ENCODE results near the gene MPHOSPH9.
A peak's percentile ranks its signal among the peaks of the same experiment; 100 is the strongest.
"Not testable (repeated sequence)": the region's sequence is repeated elsewhere in the genome, so short reads cannot be mapped to it uniquely, and the experiment has no call there.

The MPHOSPH9 gene

GRCh38 chr12:123207815-123208214 is 25.1 kb downstream of the MPHOSPH9 start:
- DNase-seq, result not testable (repeated sequence)

- DNase-seq, result not testable (repeated sequence)
These were observed 26.1 kb downstream of the MPHOSPH9 start for GRCh38 chr12:123206794-123207193.

DNA sequence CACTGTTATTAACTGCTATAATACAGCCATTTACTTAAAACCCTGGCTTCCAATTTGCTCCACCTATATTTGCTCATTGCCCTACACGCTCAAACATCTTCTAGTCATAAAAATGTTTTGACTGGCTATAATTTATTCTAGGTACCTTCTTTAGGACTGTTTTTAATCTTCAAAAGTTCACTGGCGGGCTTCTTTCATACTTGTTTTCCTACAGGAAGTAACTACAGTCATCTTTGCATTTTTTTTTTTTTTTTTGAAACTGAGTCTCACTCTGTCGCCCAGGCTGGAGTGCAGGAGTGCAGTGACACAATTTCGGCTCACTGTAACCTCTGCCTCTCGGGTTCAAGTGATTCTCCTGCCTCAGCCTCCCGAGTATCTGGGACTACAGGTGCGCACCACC is 32.5 kb downstream of the MPHOSPH9 start:
- DNase-seq, result no peak

DNA sequence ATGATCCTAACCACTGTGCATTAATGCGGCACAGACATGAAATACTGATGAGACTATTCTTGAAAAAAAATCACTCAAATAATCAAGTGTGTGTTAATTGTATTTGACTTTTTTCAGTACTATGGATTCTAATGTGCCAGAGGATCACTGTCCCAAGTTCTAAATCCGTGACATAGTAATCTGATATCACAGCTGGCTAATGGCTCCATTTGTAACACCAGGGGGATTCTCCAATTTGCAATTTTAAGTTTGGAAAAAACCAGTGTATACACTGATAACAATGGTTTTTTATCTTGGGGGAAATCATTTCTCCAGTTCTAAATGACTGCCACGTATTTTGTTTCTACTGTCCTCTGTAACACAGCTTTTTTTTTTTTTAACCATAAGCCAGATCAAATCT is 33.0 kb downstream of the MPHOSPH9 start:
- DNase-seq, result no peak

GRCh38 chr12:123187637-123188036 is 45.3 kb downstream of the MPHOSPH9 start:
- DNase-seq, result no peak

DNA sequence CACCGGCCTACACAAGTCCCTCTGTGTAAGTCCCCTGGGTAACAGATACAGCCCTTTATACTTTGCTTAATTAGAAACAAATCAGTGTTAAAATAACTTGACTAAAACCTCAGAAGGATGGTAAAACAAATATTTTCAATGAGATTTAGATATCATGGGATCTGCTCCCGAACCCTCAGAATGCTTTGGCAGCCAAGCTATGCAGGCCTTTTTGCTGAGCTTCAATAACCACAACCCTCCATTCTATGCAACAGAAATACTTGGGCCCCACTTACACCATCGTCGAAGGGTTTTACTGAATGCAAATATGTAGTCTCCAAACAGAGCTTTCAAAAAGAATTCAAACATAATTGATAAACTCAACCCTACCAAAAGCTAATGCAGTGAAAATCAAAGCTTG is 52.8 kb downstream of the MPHOSPH9 start:
- no peak for DNase-seq

- DNase-seq, result no peak
These were observed 61.0 kb downstream of the MPHOSPH9 start for GRCh38 chr12:123171967-123172366.

DNA sequence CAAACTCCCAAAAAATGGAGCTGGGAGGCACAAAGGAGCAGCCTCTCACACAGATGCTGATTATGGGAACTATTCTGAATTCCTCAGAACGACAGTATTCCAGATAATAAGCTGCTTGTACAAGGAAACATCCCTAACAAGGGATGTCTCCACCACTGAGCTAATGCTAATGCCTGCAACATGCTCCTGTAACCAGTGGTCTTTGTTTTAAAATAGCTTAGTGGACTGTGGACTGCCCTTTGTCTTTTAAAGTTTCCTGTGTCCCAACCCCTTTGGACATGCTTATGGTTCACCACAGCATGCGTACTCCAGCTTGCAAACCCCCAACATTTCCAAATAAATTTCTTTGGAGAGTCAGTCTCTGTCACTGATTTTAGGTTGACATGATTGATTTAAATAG is 65.6 kb downstream of the MPHOSPH9 start:
- DNase-seq, result no peak

DNA sequence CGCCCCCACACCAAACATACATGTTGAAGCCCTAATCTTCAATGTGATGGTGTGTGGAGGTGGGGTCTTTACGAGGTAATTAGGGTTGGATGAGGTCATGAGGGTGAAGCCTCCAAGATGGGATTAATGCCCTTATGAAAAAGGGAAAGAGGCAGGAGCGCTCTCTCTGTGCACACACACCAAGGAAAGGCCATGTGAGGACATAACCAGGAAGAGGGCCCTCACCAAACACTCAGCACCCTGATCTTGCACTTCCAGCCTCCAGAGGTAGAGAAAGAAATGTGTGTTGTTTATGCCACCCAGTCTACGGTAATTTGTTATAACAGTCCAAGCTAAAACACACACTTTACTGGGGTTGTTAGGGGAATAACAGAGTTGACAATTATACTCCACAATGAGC is 67.4 kb downstream of the MPHOSPH9 start:
- no peak for DNase-seq

GRCh38 chr12:123164710-123165261 is 68.2 kb downstream of the MPHOSPH9 start:
- DNase-seq, result no peak

DNA sequence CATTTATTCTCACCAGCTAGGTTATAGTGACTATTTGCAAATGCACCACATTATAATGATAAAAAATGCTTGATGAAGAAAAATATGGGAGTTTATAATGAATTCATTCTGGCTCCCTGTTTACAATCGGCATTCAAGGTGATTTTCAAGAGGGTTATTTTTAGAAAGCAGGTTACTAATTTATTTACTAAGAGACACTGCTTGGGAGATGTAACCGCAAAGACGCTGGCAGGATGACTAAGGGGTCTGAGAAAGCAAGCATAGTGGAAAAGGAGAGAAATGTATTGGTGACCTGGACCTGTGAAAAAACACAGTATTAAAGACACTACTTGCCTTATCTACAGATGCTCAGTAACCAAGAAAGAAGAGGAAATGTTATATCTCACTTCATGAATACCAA is 68.7 kb downstream of the MPHOSPH9 start:
- no peak for DNase-seq

DNA sequence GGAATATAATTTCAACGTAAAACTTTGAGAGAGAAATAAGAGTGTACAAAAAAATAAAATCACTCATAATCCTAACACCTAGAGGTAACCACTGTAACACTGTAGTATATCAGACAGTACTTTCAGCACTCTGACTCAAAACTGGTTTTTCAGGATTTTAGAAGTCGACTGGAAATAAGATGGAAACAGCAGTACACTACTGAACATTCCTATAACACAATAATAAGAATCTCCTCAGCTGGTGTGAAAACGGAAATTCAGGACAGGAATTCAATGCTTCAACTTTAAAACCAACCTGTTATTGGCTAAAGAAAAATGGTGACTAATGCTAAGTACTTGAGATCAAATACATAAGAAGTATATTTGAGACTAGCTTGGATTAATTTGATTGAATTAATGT is 69.7 kb downstream of the MPHOSPH9 start:
- DNase-seq, result no peak

GRCh38 chr12:123160801-123161487 is 72.0 kb downstream of the MPHOSPH9 start:
- DNase-seq, result no peak

- DNase-seq, result no peak
These were observed 79.0 kb downstream of the MPHOSPH9 start for GRCh38 chr12:123153906-123154305.

GRCh38 chr12:123152833-123153232 is 80.1 kb downstream of the MPHOSPH9 start:
- no peak for DNase-seq

DNA sequence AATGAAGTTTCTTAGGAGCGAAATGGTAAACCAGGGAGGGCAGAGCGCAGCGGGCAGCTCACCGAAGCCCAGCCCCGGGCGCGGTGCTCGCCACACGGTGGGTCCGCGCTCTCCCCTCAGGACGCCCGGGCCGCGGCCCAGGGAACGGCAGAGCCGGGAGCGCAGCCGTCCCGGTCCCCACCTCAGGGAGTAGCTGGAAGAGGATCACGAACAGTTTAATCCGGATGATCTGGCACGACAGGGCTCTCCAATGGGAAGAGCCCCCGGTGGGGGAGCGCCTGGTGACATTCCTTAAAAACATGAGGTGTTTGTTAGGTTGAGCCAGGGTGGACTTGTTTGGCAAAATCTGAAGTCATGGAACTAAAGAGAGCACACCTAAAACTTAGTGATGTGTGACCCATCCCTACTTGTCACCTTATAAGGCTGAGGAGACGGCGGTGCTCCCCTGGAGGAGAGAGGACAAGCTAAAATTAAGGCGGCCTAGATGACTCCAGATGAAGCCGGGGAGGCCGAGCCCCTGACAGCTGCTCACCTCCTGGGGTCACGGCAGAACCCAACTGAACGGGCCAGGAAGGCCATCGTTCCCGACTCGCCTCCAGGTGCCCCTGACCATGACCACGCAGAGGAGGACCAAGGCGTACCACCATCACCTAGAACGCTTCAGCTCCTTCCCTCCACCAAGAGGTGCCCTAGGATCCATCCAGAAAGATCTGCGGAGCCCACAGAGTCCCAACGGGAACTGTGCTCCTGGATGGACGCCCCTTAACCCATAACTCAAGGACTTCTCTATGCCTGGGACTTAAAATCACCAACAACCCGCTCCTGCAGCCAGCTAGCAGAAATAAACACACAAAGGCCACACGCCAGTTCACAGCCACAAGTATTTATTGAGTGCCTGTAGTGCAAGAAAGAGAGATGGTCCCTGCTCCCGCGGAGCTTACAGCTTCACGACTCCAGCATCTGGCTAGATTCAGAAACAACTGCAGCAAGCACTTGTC is 81.2 kb downstream of the MPHOSPH9 start:
- no peak for DNase-seq

DNA sequence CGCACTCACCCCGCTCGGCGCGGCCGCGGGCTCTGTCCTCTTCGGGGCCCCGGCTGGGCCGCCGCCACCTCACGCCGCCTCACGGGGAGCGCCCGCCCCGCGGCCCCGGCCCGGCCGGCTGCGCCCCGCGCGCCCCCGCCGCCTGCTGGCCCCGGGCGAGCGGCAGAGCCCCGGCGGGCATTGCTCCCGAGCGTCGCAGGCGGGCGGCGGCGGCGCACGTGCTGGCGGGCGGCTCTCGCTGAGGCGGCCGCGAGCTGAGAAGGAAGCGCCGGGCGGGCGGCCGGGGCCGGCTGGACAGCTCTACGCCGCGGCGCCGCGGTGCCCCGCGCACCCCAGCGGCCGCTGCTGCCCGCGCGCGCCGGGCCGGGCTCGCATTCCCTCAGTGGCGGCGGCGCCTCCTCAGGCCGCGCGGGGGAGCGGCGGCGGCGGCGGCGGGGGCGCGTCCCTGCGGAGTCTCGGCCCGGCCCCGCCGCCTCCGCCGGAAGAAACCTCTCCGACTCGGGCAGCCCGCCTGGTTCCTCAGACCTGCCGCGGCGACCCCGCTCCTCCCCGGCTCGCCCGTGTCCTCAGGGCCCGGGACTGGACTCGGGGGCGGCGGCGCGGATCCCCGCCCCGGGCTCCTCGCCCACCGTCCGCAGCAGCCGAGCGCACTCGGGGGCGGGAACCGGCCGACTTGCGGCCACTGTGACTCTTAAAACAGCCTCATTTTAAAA is 82.0 kb downstream of the MPHOSPH9 start, which contains the start of gene PITPNM2:
TSS of gene PITPNM2 (minus strand) at position 347 of the 713 bp plus-strand sequence. CDS start 116,500 bp downstream, outside the sequence.
- DNase-seq, result peak; percentile 74

DNA sequence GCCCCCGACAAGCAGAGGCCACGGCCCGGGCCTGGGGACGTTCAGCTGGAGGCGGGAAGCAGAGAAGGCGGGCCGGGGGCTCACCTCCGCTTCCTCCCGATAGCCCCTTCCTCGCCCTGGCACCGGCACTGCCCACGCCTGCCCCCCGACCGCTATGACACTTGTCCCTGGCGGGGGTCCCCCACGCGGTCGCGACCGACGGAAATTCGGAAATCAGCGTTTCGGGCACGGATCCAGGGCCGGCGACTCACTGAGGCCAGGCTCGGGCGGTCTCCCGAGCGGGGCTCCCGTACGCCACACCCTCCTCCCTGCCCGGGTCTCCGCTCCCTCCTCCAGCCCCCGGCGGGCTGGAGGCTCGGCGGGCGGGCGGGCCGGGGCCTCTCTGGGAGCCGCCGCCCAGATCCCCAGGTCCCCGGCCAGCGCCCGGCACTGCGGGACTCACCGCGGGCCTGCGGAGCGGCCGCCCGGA is 82.6 kb downstream of the MPHOSPH9 start:
- peak; percentile 31 for DNase-seq

DNA sequence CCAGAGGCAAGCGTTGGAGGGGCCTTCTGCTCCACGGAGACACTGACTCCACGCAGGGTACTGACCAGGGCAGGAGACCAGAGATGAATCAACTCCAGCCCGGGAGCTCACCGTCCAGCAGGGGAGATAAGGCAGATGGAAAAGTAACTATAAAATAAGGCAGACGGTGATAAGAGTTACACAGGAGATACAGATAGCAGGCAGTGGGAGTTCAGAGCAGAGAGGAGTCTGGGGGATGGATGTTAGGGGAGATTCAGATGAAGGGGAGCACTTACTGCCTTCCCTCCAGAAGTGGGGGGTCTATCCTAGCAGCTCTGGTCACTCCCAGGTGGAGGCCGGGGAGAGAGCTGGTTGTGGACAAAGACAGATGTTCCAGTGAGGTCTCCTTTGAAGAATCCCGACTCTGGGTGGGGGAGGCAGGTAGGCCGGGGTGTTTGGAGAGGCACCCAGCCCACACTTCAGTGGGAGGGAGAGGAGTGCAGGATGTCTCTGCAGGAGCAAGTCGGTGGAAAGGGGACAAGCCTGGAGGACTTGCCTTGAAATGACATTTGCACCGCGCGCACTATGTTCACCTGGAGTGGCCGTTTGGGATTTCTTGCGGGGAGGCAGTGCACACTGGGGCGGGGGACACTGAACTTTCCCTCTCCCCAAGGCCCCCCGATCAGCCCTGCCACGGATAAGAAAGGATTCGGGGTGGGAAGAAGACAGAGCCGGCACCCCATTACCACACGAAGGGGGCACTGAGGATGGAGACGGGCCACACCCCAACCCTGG is 83.3 kb downstream of the MPHOSPH9 start:
- DNase-seq, result peak; percentile 51

- DNase-seq, result no peak
These were observed 83.9 kb downstream of the MPHOSPH9 start for GRCh38 chr12:123149088-123149487.

DNA sequence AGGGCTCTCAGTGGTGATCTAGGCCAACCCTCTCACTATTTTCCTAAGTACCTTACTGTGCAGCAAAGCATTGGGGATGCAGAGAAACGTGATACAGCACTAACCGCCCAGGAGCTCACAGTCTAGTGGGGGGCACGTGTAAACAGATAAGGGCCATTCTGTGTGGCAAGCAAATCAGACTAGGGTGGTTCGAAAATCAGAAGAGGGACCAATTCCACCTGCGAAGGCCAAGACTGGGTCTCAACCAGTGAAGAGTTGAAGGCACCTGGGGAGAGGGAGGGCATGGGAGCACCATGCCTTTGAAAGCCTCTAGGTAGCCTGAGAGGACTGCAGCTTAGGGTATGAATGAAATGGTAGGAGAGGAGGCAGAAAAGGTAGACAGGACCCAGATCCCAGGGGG is 84.3 kb downstream of the MPHOSPH9 start:
- no peak for DNase-seq

GRCh38 chr12:123148223-123148622 is 84.7 kb downstream of the MPHOSPH9 start:
- no peak for DNase-seq

All from OCI-M1 (cell line).